Left lung (tissue), 10 donors: Measurements from ENCODE around the gene PALB2. TPM values are rescaled to one million over a fixed set of nuclear protein-coding genes. Genes with fewer than 3 reads are reported as not detected.

Experiments
- ATAC-seq: fragments of 200-7000 bp; cut with Tn5 transposase; one replicate; pipeline ENCODE4 v1.9.1; 2020; ENCODE audit warnings: moderate library complexity
- DNase-seq, 4 donors: peaks; one replicate each; pipeline ENCODE4 v3.0.0-alpha.2; 2013 to 2020
- H3K27ac ChIP-seq, 2 donors: fragments of 200-600 bp; sonication (generic) in 1 of 2; one replicate each; pipeline versions ENCODE4 v1.5.0 to v1.8.0; 2020 to 2021
- H3K27me3 ChIP-seq, 2 donors: fragments of 200-600 bp; sonication (generic) in 1 of 2; one replicate each; pipeline versions ENCODE4 v1.5.0 to v1.8.0; 2020 to 2021
- H3K36me3 ChIP-seq, 2 donors: fragments of 200-600 bp; sonication (generic) in 1 of 2; one replicate each; pipeline versions ENCODE4 v1.5.0 to v1.8.0; 2020 to 2021
- H3K4me1 ChIP-seq, 2 donors: fragments of 200-600 bp; one replicate each; pipeline ENCODE4 v1.8.0; 2021
- H3K4me3 ChIP-seq, 2 donors: fragments of 200-600 bp; sonication (generic) in 1 of 2; one replicate each; pipeline versions ENCODE4 v1.5.0 to v1.8.0; 2020 to 2021; ENCODE audit warnings: mild to moderate bottlenecking in 1 of 2
- H3K9me3 ChIP-seq, 2 donors: fragments of 200-600 bp; sonication (generic) in 1 of 2; one replicate each; pipeline versions ENCODE4 v1.5.0 to v1.8.0; 2020 to 2021
- CTCF ChIP-seq, 2 donors: fragments of 200-600 bp; sonication (generic) in 1 of 2; IDR thresholded peaks; one replicate each; pipeline versions ENCODE4 v1.5.0 to v1.8.0; 2021; ENCODE audit warnings: antibody characterized with exemption in 2 of 2
- intact Hi-C, 2 donors: fragments of 100-400 bp; cut with DNase I; formaldehyde crosslinking; loops; one replicate each; pipeline versions ENCODE4 v1.11.2 to v1.14.2; 2022
- polyA plus RNA-seq, 6 donors: library from polyadenylated mRNA; unstranded; fragments of 120-200 nt; gene quantifications; one replicate each; pipeline ENCODE4 v1.2.1, GENCODE V29; 2013; ENCODE audit not compliant: insufficient read length in 6 of 6
- total RNA-seq, 2 donors: library from RNA; stranded (reverse); fragmentation: NEBNext Ultra II Directional; extraction: Animal tissue kit (Norgen Biotek cat#: 25700); gene quantifications; one replicate each; pipeline ENCODE4 v1.2.1, GENCODE V29; 2021
- donor health status: DM: no; HTN: yes; CAD: no.
- donor health status: DM: no; HTN: no; CAD: no.

Gene PALB2
- total and polyA plus RNA-seq, 8 donors, result 10.3 to 20.4 (median 15.8) TPM

- Histone ChIP-seq H3K4me1 (peaks cover 12 to 29% of the 10 kb centered on the region in 2 donors), H3K36me3 (peaks cover 0 to 35% of the 10 kb centered on the region in 2 donors), H3K4me3 (no peak overlapping the region), H3K27ac (no peak overlapping the region), H3K9me3 (no peaks in the 10 kb centered on the region), H3K27me3 (no peaks in the 10 kb centered on the region)
- no peak for TF ChIP-seq CTCF (IDR thresholded peaks at IDR 0.05)
- intact Hi-C loops, result no loop called here
- DNase-seq (no peak), ATAC-seq (no peak)
Measured at GRCh38 chr16:23676924-23677480, 35.9 kb upstream of the PALB2 start.

- peaks cover 0 to 50% of the 10 kb centered on the region in 2 donors for H3K36me3 ChIP-seq
- no peak for ATAC-seq
- no peaks in the 10 kb centered on the region for H3K27me3 ChIP-seq
- peaks cover 7 to 11% of the 10 kb centered on the region in 2 donors for H3K4me1 ChIP-seq
- H3K9me3 ChIP-seq, result no peaks in the 10 kb centered on the region
- no peak overlapping the region for H3K4me3 ChIP-seq
- no peak for TF ChIP-seq CTCF (IDR thresholded peaks at IDR 0.05)
- no peak overlapping the region for H3K27ac ChIP-seq
- DNase-seq, result peak in 1 of 4 donors; percentile 44
- intact Hi-C loops, result no loop called here
Measured at GRCh38 chr16:23673971-23674614, 33.0 kb upstream of the PALB2 start.

GRCh38 chr16:23670137-23670776 is 29.1 kb upstream of the PALB2 start:
- DNase-seq (no peak), ATAC-seq (no peak)
- Histone ChIP-seq H3K4me1 (no peaks in the 10 kb centered on the region), H3K27ac (no peak overlapping the region), H3K27me3 (no peaks in the 10 kb centered on the region), H3K4me3 (no peak overlapping the region), H3K36me3 (peaks cover 0 to 83% of the 10 kb centered on the region in 2 donors), H3K9me3 (no peaks in the 10 kb centered on the region)
- no peak for TF ChIP-seq CTCF (IDR thresholded peaks at IDR 0.05)
- intact Hi-C loops, result no loop called here

- ATAC-seq, result no peak
- intact Hi-C loops, result no loop called here
- Histone ChIP-seq H3K36me3 (peaks cover 0 to 86% of the 10 kb centered on the region in 2 donors), H3K27me3 (no peaks in the 10 kb centered on the region), H3K4me1 (no peaks in the 10 kb centered on the region), H3K27ac (no peak overlapping the region), H3K9me3 (no peaks in the 10 kb centered on the region), H3K4me3 (no peak overlapping the region)
- no peak for DNase-seq
- TF ChIP-seq CTCF (IDR thresholded peaks at IDR 0.05), result no peak
Measured at GRCh38 chr16:23668873-23669272, 27.8 kb upstream of the PALB2 start.

- H3K4me3 ChIP-seq, result no peak overlapping the region
- H3K27ac ChIP-seq, result no peak overlapping the region
- no peak for TF ChIP-seq CTCF (IDR thresholded peaks at IDR 0.05)
- peak; percentile 49 for ATAC-seq
- peaks cover 0 to 93% of the 10 kb centered on the region in 2 donors for H3K36me3 ChIP-seq
- intact Hi-C loops, result no loop called here
- no peaks in the 10 kb centered on the region for H3K9me3 ChIP-seq
- no peaks in the 10 kb centered on the region for H3K4me1 ChIP-seq
- DNase-seq, result peak in 2 of 4 donors; percentile 36 to 38
- no peaks in the 10 kb centered on the region for H3K27me3 ChIP-seq
Measured at GRCh38 chr16:23668225-23668624, 27.1 kb upstream of the PALB2 start.
